ENCODE results near the gene GARRE1. TPM values are rescaled to one million over a fixed set of nuclear protein-coding genes. Genes with fewer than 3 reads are reported as not detected.
A peak's percentile ranks its signal among the peaks of the same experiment; 100 is the strongest.
"Not testable (repeated sequence)": the region's sequence is repeated elsewhere in the genome, so short reads cannot be mapped to it uniquely, and the experiment has no call there.

GARRE1 gene
- total and polyA plus RNA-seq, 4 donors, result 24.6 to 31.5 (median 26.3) TPM

DNA sequence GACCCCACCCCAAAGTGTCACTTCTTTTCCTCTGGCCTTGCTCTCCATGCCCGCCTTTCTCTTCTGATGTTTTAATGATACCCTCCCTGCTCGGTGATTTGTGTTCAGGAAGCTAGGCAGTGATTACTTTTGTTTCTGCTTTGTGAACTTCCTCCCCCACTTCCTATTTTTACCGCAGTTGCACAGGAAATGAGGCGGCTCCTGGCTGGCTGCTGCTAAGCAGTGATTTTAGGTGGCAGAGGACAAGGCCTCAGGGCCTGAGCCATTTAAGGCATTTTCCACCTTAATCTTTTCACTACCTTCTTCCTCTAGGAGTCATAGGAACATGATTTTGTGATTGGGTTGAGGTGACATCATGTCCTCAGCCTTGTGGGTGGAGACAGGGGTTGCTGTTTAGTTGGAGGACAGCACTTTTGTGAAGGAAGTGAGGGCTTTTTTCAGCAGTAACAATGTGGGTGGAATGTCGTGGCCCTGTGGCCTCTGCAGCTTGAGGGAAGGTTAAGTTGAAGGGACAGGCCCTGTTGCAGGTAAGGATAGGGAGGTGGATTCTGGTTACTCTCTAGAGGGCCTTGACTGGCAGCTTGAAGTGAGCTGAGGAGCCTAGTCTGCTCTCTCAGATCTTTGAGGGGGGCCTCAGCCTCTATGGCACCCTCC is 15.7 kb downstream of the GARRE1 start:
- 36% methylated on average over 1 of the region's 5 CpGs for WGBS (ENCODE audit: insufficient coverage)
- DNase-seq (ENCODE audit: low read depth in 4 of 6, low spot score in 6 of 6), result peak in 1 of 6 donors; percentile 27
- H3K4me1 ChIP-seq (ENCODE audit: control insufficient read depth, insufficient read depth, low read length), result peaks cover 3% of the 10 kb centered on the region
- peak overlapping the region; percentile 53 for H3K27ac ChIP-seq (ENCODE audit: low read depth, low read length)
- H3K4me3 ChIP-seq (ENCODE audit: low read depth, low read length), result no peak overlapping the region
- no peaks in the 10 kb centered on the region for H3K27me3 ChIP-seq (ENCODE audit: control insufficient read depth, insufficient read depth, low read length)
- H3K36me3 ChIP-seq (ENCODE audit: control insufficient read depth, insufficient read depth, low read length), result peaks cover 7% of the 10 kb centered on the region
- H3K9me3 ChIP-seq (ENCODE audit: control insufficient read depth, insufficient read depth, low read length), result no peaks in the 10 kb centered on the region

DNA sequence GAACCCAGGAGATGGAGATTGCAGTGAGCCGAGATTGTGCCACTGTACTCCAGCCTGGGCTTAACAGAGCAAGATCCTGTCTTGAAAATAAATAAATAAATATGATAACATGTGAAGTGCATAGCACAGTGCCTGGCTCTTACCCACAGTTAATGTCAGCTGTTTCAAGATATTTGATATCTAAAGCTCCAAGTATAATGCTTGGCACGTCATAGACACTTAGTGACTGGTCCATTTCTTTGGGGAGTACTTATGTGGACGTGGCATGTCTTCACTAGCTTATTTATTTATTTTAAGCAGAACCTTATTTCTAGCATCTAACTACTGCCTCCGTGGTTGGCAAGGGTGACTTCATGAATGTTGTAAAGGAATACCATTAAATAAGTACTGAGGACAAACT is 18.8 kb downstream of the GARRE1 start:
- Histone ChIP-seq H3K4me1 (ENCODE audit: control insufficient read depth, insufficient read depth, low read length) (peaks cover 3% of the 10 kb centered on the region), H3K9me3 (ENCODE audit: control insufficient read depth, insufficient read depth, low read length) (no peaks in the 10 kb centered on the region), H3K36me3 (ENCODE audit: control insufficient read depth, insufficient read depth, low read length) (no peaks in the 10 kb centered on the region), H3K27me3 (ENCODE audit: control insufficient read depth, insufficient read depth, low read length) (no peaks in the 10 kb centered on the region), H3K4me3 (ENCODE audit: low read depth, low read length) (no peak overlapping the region), H3K27ac (ENCODE audit: low read depth, low read length) (no peak overlapping the region)
- DNase-seq (ENCODE audit: low read depth in 4 of 6, low spot score in 6 of 6), result no peak
- no CpG with 5 or more reads among the region's 4 CpGs for WGBS (ENCODE audit: insufficient coverage)

DNA sequence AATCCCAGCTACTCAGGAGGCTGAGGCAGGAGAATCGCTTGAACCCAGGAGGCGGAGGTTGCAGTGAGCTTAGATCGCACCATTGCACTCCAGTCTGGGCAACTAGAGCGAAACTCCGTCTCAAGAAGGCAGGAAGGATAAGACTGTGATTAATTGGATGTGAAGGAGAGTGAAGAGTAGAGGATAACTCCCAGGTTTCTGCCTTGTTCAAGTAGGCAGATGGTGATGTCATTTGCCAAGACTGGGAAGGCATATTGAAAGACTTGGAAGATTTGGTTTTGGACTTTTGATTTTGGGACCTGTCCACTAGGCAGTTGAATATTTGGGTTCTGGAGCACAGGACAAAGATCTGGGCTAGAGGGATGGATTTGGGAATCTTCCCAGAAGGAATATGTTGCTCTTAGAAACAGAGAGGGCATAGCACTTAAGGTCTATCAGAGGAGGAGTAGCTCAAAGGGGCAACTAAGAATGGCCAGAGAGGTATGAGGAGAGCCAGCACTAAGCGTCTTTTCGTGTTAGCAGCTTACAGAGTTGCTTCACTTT is 20.0 kb downstream of the GARRE1 start:
- DNase-seq (ENCODE audit: low read depth in 4 of 6, low spot score in 6 of 6), result peak in 1 of 6 donors; percentile 26
- Histone ChIP-seq H3K4me1 (ENCODE audit: control insufficient read depth, insufficient read depth, low read length) (peaks cover 3% of the 10 kb centered on the region), H3K27ac (ENCODE audit: low read depth, low read length) (peak overlapping the region; percentile 50), H3K4me3 (ENCODE audit: low read depth, low read length) (no peak overlapping the region), H3K9me3 (ENCODE audit: control insufficient read depth, insufficient read depth, low read length) (no peaks in the 10 kb centered on the region), H3K36me3 (ENCODE audit: control insufficient read depth, insufficient read depth, low read length) (peaks cover 6% of the 10 kb centered on the region), H3K27me3 (ENCODE audit: control insufficient read depth, insufficient read depth, low read length) (no peaks in the 10 kb centered on the region)
- 79% methylated on average over 7 of the region's 7 CpGs for WGBS (ENCODE audit: insufficient coverage)

DNA sequence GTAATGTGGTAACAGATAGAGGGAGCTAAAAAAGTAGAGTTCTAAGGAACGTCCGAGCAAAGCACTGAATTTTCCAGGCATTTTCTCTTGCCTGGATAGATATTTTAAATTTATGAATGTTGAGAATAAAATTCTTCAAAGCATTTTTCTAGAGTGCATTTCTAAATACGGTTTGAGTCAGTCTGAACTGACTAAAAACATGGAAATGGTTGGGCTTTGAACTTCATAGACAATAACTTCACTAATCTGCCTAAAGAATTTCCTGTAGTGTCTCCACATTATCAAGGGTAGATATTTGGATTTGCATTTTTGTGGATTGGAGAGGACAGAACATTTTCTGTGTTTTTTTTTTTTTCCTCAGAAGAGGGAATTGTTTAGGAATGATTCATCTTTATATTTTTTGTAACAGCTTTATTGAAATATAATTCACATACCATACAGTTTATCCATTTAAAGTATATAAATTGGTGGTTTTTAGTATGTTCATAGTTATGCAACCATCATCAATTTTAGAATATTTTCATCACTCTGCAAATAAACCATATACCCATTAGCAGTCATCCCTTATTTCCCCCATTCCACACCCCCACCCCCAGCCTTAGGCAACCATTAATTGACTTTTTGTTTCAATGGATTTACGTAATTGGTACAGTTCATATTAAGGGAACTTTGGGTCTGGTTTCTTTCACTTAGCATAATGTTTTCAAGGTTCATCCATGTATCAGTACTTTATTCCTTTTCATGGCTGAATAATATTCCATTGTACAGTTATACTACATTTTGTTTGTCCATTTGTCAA is 20.7 kb downstream of the GARRE1 start:
- H3K4me3 ChIP-seq (ENCODE audit: low read depth, low read length), result no peak overlapping the region
- H3K27ac ChIP-seq (ENCODE audit: low read depth, low read length), result peak overlapping the region; percentile 50
- peaks cover 6% of the 10 kb centered on the region for H3K36me3 ChIP-seq (ENCODE audit: control insufficient read depth, insufficient read depth, low read length)
- H3K27me3 ChIP-seq (ENCODE audit: control insufficient read depth, insufficient read depth, low read length), result no peaks in the 10 kb centered on the region
- peaks cover 3% of the 10 kb centered on the region for H3K4me1 ChIP-seq (ENCODE audit: control insufficient read depth, insufficient read depth, low read length)
- no peak for DNase-seq (ENCODE audit: low read depth in 4 of 6, low spot score in 6 of 6)
- H3K9me3 ChIP-seq (ENCODE audit: control insufficient read depth, insufficient read depth, low read length), result no peaks in the 10 kb centered on the region
- WGBS (ENCODE audit: insufficient coverage), result no CpG with 5 or more reads among the region's 4 CpGs

DNA sequence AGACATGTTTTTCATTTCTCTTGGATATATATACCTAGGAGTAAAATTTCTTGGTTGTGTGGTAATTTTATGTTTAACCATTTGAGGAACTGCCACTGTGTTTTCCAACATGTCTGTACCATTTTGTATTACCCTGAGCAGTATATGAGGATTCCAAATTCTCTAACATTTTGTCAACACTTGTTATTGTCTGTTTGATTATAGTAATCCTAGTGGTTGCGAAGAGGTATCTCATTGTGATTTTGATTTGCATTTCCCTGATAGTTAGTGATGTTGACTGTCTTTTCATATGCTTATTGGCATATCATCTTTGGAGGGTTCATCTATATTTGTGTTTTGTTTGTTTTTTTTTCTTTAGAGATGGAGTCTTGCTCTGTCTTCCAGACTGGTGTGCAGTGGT is 21.4 kb downstream of the GARRE1 start:
- WGBS (ENCODE audit: insufficient coverage), result no CpG with 5 or more reads among the region's 1 CpG
- Histone ChIP-seq H3K27ac (ENCODE audit: low read depth, low read length) (no peak overlapping the region), H3K36me3 (ENCODE audit: control insufficient read depth, insufficient read depth, low read length) (peaks cover 6% of the 10 kb centered on the region), H3K4me3 (ENCODE audit: low read depth, low read length) (no peak overlapping the region), H3K27me3 (ENCODE audit: control insufficient read depth, insufficient read depth, low read length) (no peaks in the 10 kb centered on the region), H3K4me1 (ENCODE audit: control insufficient read depth, insufficient read depth, low read length) (no peaks in the 10 kb centered on the region), H3K9me3 (ENCODE audit: control insufficient read depth, insufficient read depth, low read length) (no peaks in the 10 kb centered on the region)
- DNase-seq (ENCODE audit: low read depth in 4 of 6, low spot score in 6 of 6), result no peak

DNA sequence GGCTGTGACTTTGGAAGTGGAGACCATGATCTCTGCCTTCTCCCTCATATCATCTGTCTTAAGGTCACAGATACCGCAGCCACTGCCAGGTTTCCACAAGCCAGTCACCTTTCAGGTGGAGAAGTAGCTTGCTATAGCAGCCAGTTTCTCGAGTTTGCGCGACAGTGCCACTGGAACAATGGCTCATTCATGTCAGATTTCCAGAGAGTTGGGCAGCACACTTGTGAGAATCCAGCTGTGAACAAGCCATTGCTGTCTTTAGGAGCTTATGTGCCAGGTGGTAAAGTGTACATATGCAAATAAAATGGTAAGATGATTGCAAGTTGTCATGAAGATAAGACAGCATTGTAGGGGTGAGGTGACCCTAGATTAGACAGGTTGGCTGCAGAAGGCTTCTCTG is 22.3 kb downstream of the GARRE1 start:
- peak in 1 of 6 donors; percentile 11 for DNase-seq (ENCODE audit: low read depth in 4 of 6, low spot score in 6 of 6)
- Histone ChIP-seq H3K27me3 (ENCODE audit: control insufficient read depth, insufficient read depth, low read length) (no peaks in the 10 kb centered on the region), H3K4me1 (ENCODE audit: control insufficient read depth, insufficient read depth, low read length) (no peaks in the 10 kb centered on the region), H3K4me3 (ENCODE audit: low read depth, low read length) (no peak overlapping the region), H3K36me3 (ENCODE audit: control insufficient read depth, insufficient read depth, low read length) (peaks cover 6% of the 10 kb centered on the region), H3K9me3 (ENCODE audit: control insufficient read depth, insufficient read depth, low read length) (no peaks in the 10 kb centered on the region), H3K27ac (ENCODE audit: low read depth, low read length) (no peak overlapping the region)
- WGBS (ENCODE audit: insufficient coverage), result 66% methylated on average over 4 of the region's 4 CpGs

DNA sequence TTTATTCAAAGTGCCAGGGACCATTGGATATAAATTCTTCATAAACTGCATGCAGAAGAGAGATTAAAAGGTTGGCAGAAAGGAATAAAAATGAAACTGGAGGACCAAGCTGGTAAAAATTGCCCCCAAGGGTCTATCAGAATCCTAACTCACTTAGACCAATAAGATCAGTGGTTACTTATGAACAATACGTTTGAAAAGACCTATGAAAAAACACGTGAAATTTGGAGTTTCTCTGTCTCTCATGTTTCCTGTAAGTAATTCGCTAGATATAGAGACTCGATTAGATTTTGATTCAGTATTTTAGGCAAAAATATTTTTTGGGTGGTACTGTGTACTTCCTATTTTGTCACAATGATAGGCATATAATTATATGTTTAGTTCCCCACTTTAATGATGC is 22.9 kb downstream of the GARRE1 start:
- Histone ChIP-seq H3K27me3 (ENCODE audit: control insufficient read depth, insufficient read depth, low read length) (no peaks in the 10 kb centered on the region), H3K4me3 (ENCODE audit: low read depth, low read length) (no peak overlapping the region), H3K27ac (ENCODE audit: low read depth, low read length) (no peak overlapping the region), H3K9me3 (ENCODE audit: control insufficient read depth, insufficient read depth, low read length) (no peaks in the 10 kb centered on the region), H3K36me3 (ENCODE audit: control insufficient read depth, insufficient read depth, low read length) (peaks cover 6% of the 10 kb centered on the region), H3K4me1 (ENCODE audit: control insufficient read depth, insufficient read depth, low read length) (no peaks in the 10 kb centered on the region)
- DNase-seq (ENCODE audit: low read depth in 4 of 6, low spot score in 6 of 6), result no peak
- WGBS (ENCODE audit: insufficient coverage), result no CpG with 5 or more reads among the region's 4 CpGs

DNA sequence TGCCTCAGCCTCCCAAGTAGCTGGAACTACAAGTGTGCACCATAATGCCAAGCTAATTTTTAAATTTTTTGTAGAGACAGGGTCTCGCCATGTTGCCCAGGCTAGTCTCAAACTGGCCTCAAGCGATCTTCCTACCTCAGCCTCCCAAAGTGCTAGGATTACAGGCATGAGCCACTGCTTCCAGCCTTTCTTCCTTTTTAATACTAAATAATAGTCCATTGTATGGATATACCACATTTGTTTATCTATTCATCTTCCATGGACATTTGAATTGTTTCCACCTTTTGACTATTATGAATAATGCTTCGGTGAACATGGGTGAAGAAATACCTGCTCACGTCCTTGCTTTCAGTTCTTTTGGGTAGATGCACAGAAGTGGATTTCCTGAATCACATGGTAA is 24.4 kb downstream of the GARRE1 start:
- Histone ChIP-seq H3K36me3 (ENCODE audit: control insufficient read depth, insufficient read depth, low read length) (peaks cover 6% of the 10 kb centered on the region), H3K4me1 (ENCODE audit: control insufficient read depth, insufficient read depth, low read length) (no peaks in the 10 kb centered on the region), H3K4me3 (ENCODE audit: low read depth, low read length) (no peak overlapping the region), H3K27me3 (ENCODE audit: control insufficient read depth, insufficient read depth, low read length) (no peaks in the 10 kb centered on the region), H3K9me3 (ENCODE audit: control insufficient read depth, insufficient read depth, low read length) (no peaks in the 10 kb centered on the region), H3K27ac (ENCODE audit: low read depth, low read length) (no peak overlapping the region)
- DNase-seq (ENCODE audit: low read depth in 4 of 6, low spot score in 6 of 6), result no peak
- WGBS (ENCODE audit: insufficient coverage), result no CpG with 5 or more reads among the region's 4 CpGs

DNA sequence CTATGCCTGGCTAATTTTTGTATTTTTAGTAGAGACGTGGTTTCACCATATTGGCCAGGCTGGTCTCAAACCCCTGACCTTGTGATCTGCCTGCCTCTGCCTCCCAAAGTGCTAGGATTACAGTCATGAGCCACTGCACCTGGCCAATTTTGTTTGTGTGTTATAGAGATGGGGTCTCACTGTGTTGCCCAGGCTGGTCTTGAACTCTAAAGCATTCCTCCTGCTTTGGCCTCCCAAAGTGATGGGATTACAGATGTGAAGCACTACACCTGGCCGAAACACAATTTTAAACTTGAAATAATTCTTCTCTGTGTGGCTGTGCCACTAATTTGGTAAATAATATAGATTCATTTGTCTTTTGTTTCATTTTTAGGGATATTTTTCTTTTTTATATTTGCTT is 27.1 kb downstream of the GARRE1 start:
- H3K4me3 ChIP-seq (ENCODE audit: low read depth, low read length); H3K27me3 ChIP-seq (ENCODE audit: control insufficient read depth, insufficient read depth, low read length); H3K27ac ChIP-seq (ENCODE audit: low read depth, low read length); H3K9me3 ChIP-seq (ENCODE audit: control insufficient read depth, insufficient read depth, low read length); DNase-seq (ENCODE audit: low read depth in 4 of 6, low spot score in 6 of 6); H3K4me1 ChIP-seq (ENCODE audit: control insufficient read depth, insufficient read depth, low read length): not testable (repeated sequence)
- peaks cover 11% of the 10 kb centered on the region for H3K36me3 ChIP-seq (ENCODE audit: control insufficient read depth, insufficient read depth, low read length)
- WGBS (ENCODE audit: insufficient coverage), result 100% methylated on average over 1 of the region's 2 CpGs
